ENCODE results near the gene TMEM169.

TMEM169 gene

GRCh38 chr2:216071111-216071851 is 10.4 kb upstream of the TMEM169 start:
- Histone ChIP-seq H3K36me3 (no peaks in the 10 kb centered on the region), H3K27me3 (no peaks in the 10 kb centered on the region), H3K4me1 (no peaks in the 10 kb centered on the region), H3K4me3 (no peak overlapping the region), H3K27ac (no peak overlapping the region), H3K9me3 (no peaks in the 10 kb centered on the region)
- no peak for DNase-seq
- intact Hi-C loops (cut with DNase I; ENCODE audit: low total_unique reads), result no loop called here
- TF ChIP-seq, protein P1, sequence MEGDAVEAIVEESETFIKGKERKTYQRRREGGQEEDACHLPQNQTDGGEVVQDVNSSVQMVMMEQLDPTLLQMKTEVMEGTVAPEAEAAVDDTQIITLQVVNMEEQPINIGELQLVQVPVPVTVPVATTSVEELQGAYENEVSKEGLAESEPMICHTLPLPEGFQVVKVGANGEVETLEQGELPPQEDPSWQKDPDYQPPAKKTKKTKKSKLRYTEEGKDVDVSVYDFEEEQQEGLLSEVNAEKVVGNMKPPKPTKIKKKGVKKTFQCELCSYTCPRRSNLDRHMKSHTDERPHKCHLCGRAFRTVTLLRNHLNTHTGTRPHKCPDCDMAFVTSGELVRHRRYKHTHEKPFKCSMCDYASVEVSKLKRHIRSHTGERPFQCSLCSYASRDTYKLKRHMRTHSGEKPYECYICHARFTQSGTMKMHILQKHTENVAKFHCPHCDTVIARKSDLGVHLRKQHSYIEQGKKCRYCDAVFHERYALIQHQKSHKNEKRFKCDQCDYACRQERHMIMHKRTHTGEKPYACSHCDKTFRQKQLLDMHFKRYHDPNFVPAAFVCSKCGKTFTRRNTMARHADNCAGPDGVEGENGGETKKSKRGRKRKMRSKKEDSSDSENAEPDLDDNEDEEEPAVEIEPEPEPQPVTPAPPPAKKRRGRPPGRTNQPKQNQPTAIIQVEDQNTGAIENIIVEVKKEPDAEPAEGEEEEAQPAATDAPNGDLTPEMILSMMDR (IDR thresholded peaks at IDR 0.05), result no peak

DNA sequence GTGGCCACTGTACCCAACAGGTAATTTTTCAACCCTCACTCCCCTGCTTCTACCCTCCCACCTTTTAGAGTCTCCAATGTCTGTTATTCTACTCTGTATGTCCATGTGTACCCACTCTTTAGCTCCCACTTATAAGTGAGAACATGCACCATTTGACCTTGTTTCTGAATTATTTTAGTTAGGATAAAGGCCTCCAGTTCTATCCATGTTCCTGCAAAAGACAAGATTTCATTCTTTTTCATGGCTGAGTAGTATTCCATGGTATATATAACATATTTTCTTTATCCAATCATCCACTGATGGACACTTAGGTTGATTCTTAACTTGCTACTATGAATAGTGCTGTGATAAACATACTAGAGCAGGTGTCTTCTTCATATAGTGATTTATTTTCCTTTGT is 9.2 kb upstream of the TMEM169 start:
- TF ChIP-seq, protein P1 (IDR thresholded peaks at IDR 0.05), result no peak
- H3K27me3 ChIP-seq, result no peaks in the 10 kb centered on the region
- H3K4me3 ChIP-seq, result no peak overlapping the region
- no peaks in the 10 kb centered on the region for H3K9me3 ChIP-seq
- DNase-seq, result no peak
- intact Hi-C loops (cut with DNase I; ENCODE audit: low total_unique reads), result no loop called here
- H3K4me1 ChIP-seq, result no peaks in the 10 kb centered on the region
- H3K27ac ChIP-seq, result no peak overlapping the region
- H3K36me3 ChIP-seq, result no peaks in the 10 kb centered on the region

DNA sequence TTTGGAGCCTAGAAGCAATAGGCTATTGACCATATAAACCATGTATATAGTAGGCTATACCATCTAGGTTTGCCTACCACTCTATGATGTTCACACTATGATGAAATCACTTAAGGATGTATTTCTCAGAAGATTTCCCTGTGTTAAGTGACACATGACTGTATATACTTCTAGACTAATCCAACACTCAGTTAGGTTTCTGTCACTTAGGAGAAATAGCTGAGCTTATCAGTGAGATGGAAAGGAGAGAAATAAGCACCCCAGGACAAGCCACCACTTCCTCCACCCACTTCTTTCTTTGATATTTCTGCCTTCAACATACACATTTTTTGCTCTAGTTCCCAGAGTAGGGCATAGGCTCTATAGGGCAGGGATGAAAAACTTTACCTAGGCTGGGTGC is 7.9 kb upstream of the TMEM169 start:
- Histone ChIP-seq H3K4me3 (no peak overlapping the region), H3K9me3 (no peaks in the 10 kb centered on the region), H3K36me3 (no peaks in the 10 kb centered on the region), H3K27ac (no peak overlapping the region), H3K4me1 (no peaks in the 10 kb centered on the region), H3K27me3 (no peaks in the 10 kb centered on the region)
- TF ChIP-seq, protein P1 (IDR thresholded peaks at IDR 0.05), result no peak
- intact Hi-C loops (cut with DNase I; ENCODE audit: low total_unique reads), result no loop called here
- DNase-seq, result no peak

GRCh38 chr2:216074380-216074779 is 7.3 kb upstream of the TMEM169 start:
- no peak for DNase-seq
- H3K27ac ChIP-seq, result no peak overlapping the region
- TF ChIP-seq, protein P1 (IDR thresholded peaks at IDR 0.05), result no peak
- H3K9me3 ChIP-seq, result no peaks in the 10 kb centered on the region
- no peak overlapping the region for H3K4me3 ChIP-seq
- H3K36me3 ChIP-seq, result no peaks in the 10 kb centered on the region
- intact Hi-C loops (cut with DNase I; ENCODE audit: low total_unique reads), result no loop called here
- H3K4me1 ChIP-seq, result no peaks in the 10 kb centered on the region
- no peaks in the 10 kb centered on the region for H3K27me3 ChIP-seq

DNA sequence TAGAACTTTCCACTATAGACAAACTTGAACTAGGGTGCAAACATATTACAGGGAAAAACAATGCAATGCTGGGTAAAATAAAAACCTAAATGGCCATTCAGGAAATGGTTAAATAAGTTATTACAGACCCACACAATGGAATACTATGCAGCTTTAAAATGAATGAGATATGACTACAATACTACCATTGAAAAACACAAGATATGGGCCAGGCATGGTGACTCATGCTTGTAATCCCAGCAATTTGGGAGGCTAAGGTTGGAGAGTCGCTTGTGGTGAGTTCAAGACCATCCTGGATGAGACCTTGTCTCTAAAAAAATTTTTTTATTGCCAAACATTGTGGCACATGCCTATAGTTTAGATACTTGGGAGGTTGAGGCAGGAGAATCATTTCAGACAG is 6.9 kb upstream of the TMEM169 start:
- no peak for DNase-seq
- H3K27me3 ChIP-seq, result no peaks in the 10 kb centered on the region
- no peaks in the 10 kb centered on the region for H3K36me3 ChIP-seq
- H3K27ac ChIP-seq, result no peak overlapping the region
- no peaks in the 10 kb centered on the region for H3K4me1 ChIP-seq
- no peaks in the 10 kb centered on the region for H3K9me3 ChIP-seq
- no peak overlapping the region for H3K4me3 ChIP-seq
- TF ChIP-seq, protein P1 (IDR thresholded peaks at IDR 0.05), result no peak
- intact Hi-C loops (cut with DNase I; ENCODE audit: low total_unique reads), result no loop called here
